ENCODE data around the gene TRABD2B. TPM values are rescaled to one million over a fixed set of nuclear protein-coding genes. Genes with fewer than 3 reads are reported as not detected.

The TRABD2B gene
- total RNA-seq, 1 experiment from 2014 or later: 0.05 TPM

GRCh38 chr1:47924270-47925048 lies 72.7 kb downstream of the TRABD2B start:
- no peak overlapping the region for H2AFZ ChIP-seq (ENCODE audit: low read depth, low read length, poor library complexity, severe bottlenecking)
- POLR2A ChIA-PET: no interaction called here
- H3K27me3 ChIP-seq (ENCODE audit: insufficient read depth, low read length): peaks cover 21% of the 10 kb centered on the region
- CTCF ChIA-PET: no interaction called here
- H3K9ac ChIP-seq (ENCODE audit: low read length): no peak overlapping the region
- no peak overlapping the region for H3K4me3 ChIP-seq (replicated peaks in 1 of 2; ENCODE audit: low read depth in 1 of 2, low read length in 2 of 2)
- TF ChIP-seq YY1 (IDR thresholded peaks at IDR 0.05; ENCODE audit: extremely low read depth, insufficient replicate concordance, low read depth, low read length): no peak
- no peak for TF ChIP-seq MAX (IDR thresholded peaks at IDR 0.05)
- no peak for TF ChIP-seq ELF1 (IDR thresholded peaks at IDR 0.05; ENCODE audit: borderline replicate concordance, low read depth)
- TF ChIP-seq ZBTB33 (IDR thresholded peaks at IDR 0.05; ENCODE audit: extremely low read depth, insufficient replicate concordance, low read length): no peak
- no peak for TF ChIP-seq EZH2 (IDR thresholded peaks at IDR 0.05)
- TF ChIP-seq REST (IDR thresholded peaks at IDR 0.05; ENCODE audit: low read depth): no peak
- TF ChIP-seq POLR2AphosphoS5 (IDR thresholded peaks at IDR 0.05; ENCODE audit: low read depth, low read length): no peak
- TF ChIP-seq CTCF (IDR thresholded peaks at IDR 0.05 in 2 of 3, conservative IDR thresholded peaks at IDR 0.05 in 1 of 3; ENCODE audit: borderline replicate concordance in 1 of 3, insufficient read depth in 1 of 3, low read depth in 2 of 3, low read length in 2 of 3): no peak
- no peak for TF ChIP-seq SIN3A (IDR thresholded peaks at IDR 0.05; ENCODE audit: low read depth)
- no peak for TF ChIP-seq EGR1 (IDR thresholded peaks at IDR 0.05; ENCODE audit: low read depth)
- TF ChIP-seq ZNF274 (IDR thresholded peaks at IDR 0.05; ENCODE audit: low read depth, low read length): no peak
- no peak for TF ChIP-seq SRF (IDR thresholded peaks at IDR 0.05; ENCODE audit: low read depth)
- TF ChIP-seq SP1 (IDR thresholded peaks at IDR 0.05; ENCODE audit: low read depth): no peak
- TF ChIP-seq ZFX (IDR thresholded peaks at IDR 0.05): no peak
- no peak for TF ChIP-seq ATF3 (IDR thresholded peaks at IDR 0.05)
- H3K79me2 ChIP-seq (ENCODE audit: insufficient read depth, low read length): no peaks in the 10 kb centered on the region
- intact Hi-C loops (cut with micrococcal nuclease): no loop called here
- no peaks in the 10 kb centered on the region for H4K20me1 ChIP-seq (ENCODE audit: insufficient read depth)
- no peaks in the 10 kb centered on the region for H3K9me2 ChIP-seq (ENCODE audit: insufficient read depth)
- ATAC-seq (no peak; the same call in 1 of the 2 replicates), DNase-seq (ENCODE audit: low read depth, low spot score) (no peak)
- H3K27ac ChIP-seq (ENCODE audit: low read depth, low read length): no peak overlapping the region
- no peak overlapping the region for H3K4me2 ChIP-seq (ENCODE audit: low read length)
- RAD21 ChIA-PET (ENCODE audit: low non-redundant PET in 1 of 2, low total read pairs in 2 of 2, uncharacterized antibody in 2 of 2, unreplicated experiment in 2 of 2): no interaction called here
- H3K9me3 ChIP-seq (ENCODE audit: control insufficient read depth in 1 of 2, insufficient read depth in 1 of 2, low read depth in 1 of 2, low read length in 2 of 2): no peaks in the 10 kb centered on the region
- no peaks in the 10 kb centered on the region for H3K4me1 ChIP-seq (ENCODE audit: control insufficient read depth in 1 of 2, insufficient read depth in 2 of 2, low read length in 2 of 2)
- H3K36me3 ChIP-seq (ENCODE audit: control insufficient read depth in 1 of 2, insufficient read depth in 2 of 2, low read length in 2 of 2): no peaks in the 10 kb centered on the region
- BruUV-seq (replicated peaks): no TSS peak

All from HCT116 (cell line).